ENCODE results near the gene HLA-DPB1.

- no peak for TF ChIP-seq EZH2 (IDR thresholded peaks at IDR 0.05; ENCODE audit: low read length, unreplicated experiment)
- TF ChIP-seq CTCF (conservative IDR thresholded peaks at IDR 0.05; ENCODE audit: low read depth, low read length), result no peak
- TF ChIP-seq EZH2phosphoT487 (IDR thresholded peaks at IDR 0.05; ENCODE audit: borderline replicate concordance, low read length), result no peak
Observed at GRCh38 chr6:33132081-33132524, 56.3 kb downstream of the HLA-DPB1 start.
